ENCODE measurements around the gene SFXN5.

DNA sequence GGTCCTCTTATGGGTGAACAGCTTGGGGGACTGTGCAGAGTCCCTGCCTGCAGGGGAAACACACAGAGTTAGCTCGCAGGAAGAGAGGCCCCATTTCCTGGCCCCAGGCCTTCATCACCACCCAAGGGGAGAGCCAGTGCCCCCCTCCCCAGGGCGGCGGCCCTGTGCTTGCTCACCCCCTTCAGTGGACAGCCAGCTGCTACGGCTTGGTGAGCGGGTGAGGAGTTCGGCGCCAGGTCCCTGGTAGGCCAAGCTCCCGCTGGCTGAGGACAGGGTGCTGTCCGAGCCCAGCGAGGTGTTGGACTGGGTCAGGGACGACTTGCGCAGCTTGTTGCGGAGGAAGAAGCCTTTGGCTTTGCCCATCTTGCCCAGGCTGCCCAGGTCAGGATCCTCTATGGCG is 17.2 kb upstream of the SFXN5 start:
- no peak for TF ChIP-seq CTCF (conservative IDR thresholded peaks at IDR 0.05; ENCODE audit: low read depth, low read length)
- TF ChIP-seq EZH2 (IDR thresholded peaks at IDR 0.05; ENCODE audit: low read length, unreplicated experiment) = no peak
